WI38 (cell line): ENCODE data around the gene SNX13.

ENCODE experiments used
- H3K4me3 ChIP-seq: 2 replicates; pipeline ENCODE4 v1.5.1; 2011; ENCODE audit warnings: low read depth, mild to moderate bottlenecking, control low read depth, low read length
- TF ChIP-seq, protein P1 (sequence below): IDR thresholded peaks from 2 replicates; pipeline ENCODE4 v1.5.1; 2012; ENCODE audit warnings: low read depth, mild to moderate bottlenecking, control low read depth, low read length

The SNX13 gene

DNA sequence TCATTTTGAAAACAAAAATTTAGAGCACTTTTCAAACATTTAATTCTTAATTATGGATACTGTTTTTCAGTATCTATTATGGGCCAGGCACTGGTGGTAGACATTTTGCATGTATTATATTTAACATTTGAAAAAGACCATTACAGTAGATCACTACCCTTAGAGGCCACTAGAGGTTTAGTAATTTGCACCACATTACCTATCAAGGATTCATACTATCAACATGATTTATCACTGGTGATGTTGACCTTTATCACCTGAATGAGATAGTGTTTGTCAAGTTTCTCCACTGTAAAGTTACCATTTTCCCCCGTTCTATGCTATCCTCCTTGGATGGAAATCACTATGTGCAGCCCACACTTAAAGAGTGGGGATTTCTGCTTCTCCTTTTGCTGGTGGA, 4.4 kb upstream of the SNX13 start:
- TF ChIP-seq, protein P1, sequence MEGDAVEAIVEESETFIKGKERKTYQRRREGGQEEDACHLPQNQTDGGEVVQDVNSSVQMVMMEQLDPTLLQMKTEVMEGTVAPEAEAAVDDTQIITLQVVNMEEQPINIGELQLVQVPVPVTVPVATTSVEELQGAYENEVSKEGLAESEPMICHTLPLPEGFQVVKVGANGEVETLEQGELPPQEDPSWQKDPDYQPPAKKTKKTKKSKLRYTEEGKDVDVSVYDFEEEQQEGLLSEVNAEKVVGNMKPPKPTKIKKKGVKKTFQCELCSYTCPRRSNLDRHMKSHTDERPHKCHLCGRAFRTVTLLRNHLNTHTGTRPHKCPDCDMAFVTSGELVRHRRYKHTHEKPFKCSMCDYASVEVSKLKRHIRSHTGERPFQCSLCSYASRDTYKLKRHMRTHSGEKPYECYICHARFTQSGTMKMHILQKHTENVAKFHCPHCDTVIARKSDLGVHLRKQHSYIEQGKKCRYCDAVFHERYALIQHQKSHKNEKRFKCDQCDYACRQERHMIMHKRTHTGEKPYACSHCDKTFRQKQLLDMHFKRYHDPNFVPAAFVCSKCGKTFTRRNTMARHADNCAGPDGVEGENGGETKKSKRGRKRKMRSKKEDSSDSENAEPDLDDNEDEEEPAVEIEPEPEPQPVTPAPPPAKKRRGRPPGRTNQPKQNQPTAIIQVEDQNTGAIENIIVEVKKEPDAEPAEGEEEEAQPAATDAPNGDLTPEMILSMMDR = no peak
- H3K4me3 ChIP-seq = no peak overlapping the region

DNA sequence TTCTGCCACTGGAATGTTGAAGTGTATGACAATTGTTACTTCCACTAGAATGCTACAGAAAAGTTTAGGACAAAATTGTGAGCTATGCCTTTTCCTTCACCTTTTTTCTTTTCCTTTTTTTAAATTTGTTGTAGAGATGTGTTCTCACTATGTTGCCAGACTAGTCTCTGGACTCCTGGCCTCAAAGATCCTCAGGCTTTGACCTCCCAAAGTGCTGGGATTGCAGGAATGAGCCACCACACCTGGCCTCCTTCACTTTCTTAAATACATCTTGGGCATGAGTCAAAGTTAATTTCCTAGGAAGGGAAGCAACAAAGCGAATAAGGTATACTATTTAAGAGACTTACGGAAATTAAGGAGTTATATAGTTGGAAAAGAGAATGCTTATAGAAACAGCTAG, 2.7 kb upstream of the SNX13 start:
- no peak overlapping the region for H3K4me3 ChIP-seq
- TF ChIP-seq, protein P1 = no peak

DNA sequence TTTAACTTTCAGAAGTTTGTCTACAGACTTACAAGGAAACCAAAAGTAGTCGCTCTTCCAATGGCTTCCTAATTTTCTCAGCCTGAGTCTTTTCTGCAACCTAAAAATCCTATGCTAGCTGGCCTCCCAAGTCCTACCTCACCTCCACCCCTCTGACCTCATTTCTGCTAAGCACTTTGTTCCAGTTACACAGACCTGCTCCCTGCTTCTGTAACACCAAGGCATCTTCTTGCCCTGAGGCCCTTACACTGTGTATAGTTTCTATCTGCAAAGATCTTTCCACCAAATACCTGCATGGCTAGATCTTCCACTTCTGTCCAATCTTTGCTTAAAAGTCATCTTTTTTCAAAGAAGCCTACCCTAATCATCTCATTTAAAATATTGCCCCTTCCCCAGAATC, 1.9 kb upstream of the SNX13 start:
- TF ChIP-seq, protein P1 = no peak
- no peak overlapping the region for H3K4me3 ChIP-seq

DNA sequence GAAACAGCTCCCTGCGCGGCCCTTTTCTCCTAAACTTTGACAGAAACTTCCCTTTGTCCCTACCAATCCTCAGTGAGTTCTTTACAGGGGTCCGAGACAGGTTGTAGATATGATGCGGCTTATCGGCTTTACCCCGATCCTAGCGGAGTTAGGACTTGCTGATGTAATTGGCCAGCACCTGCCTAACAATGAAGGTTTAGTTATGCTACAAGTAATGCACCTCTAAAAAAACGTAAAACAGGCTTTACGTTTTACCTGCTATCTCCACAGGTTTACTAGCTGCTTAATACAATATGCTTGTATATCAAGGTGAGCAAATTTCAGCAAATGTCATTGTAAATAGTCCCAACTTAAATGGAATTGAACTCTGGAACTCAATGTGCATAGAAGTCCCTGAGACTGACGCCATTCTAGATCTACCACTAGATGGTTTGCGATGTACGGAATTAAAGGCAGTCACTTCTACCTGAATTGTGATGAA, 697 bp upstream of the SNX13 start:
- TF ChIP-seq, protein P1 = no peak
- peak overlapping the region; percentile 94 for H3K4me3 ChIP-seq

DNA sequence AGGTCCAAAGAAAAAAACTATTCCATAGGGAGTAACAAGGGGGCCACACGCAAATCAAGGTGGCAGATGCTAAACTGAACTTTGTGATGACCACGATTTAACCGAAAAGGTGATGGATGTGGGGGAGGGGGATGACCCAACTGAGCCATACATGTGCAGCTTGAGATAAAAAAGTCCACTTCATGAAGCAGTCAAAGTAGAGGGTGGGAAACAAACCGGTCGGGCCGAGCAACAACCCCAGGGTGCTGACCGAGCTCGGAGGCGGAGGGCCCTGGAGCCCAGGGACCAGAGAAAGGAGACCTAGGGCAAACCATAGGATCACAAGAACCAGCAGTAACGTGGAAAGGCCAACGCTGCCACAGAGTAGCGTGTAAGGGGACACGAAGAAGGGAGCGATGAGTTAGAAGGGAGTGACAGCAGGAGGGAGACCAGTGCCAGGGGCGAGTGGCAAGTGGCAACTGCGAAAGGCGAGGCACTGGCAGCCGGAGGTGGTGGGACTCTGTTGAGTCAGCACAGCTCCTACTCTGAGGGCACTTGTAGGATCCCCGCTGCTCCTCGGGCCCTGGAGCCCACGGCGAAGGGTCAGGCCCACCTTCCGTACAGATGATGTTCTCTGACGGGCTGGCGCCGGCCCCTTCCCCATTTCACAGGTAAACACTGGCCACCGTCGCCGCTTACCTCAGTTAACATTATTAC, 540 bp downstream of the SNX13 start:
- H3K4me3 ChIP-seq = peak overlapping the region; percentile 94
- TF ChIP-seq, protein P1 = no peak

DNA sequence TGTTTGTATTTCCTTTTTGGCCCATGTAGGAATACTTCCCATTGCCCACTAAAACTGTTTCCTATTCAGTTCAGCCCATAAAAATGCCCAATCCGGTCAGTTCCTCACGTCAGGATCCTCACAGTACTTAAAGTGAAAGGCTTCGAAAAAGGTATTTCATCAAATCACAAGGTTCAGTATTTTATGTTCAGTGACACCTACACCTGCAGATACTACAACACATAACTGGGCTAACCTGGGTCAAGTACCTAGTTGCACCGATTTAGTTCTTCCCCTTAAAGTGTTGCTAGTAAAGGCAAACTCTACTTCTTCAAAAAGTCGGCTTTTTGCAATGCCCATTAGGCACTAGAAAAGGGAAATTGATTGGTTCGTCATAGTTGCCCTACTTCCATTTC, 1.1 kb downstream of the SNX13 start:
- peak overlapping the region; percentile 94 for H3K4me3 ChIP-seq
- TF ChIP-seq, protein P1 = no peak

DNA sequence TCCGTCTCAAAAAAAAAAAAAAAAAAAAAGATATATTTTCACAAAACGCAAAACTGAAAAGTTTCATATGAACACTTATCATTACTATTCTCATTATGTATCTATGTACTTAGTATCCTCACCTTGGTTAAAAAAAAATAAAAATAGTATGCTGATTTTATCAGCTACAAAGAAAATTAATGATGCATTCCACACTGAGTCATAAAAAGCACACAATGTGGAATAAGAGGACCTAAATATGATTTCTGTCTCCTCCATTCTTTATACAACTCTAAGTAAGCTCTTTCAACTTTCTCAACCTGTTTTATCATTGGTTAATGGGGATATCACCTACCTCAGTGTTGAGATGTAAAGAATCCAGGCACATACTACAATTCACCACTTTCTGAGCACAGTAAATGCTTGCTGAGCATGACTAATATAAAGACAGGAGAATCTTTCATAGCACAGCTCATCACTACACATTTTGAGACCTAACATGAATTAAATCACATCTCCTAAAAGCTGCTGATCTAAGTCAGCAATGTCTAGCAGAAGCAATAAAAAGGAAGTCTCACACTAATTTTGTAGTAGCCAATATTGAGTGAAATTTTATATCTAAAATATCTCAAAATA, 2.7 kb downstream of the SNX13 start:
- TF ChIP-seq, protein P1 = no peak
- no peak overlapping the region; the same call in 1 of the 2 replicates for H3K4me3 ChIP-seq
